EL (cell line): Measurements from ENCODE around the gene CACNA1S.

ENCODE experiments used
- DNase-seq: peaks from one replicate; pipeline ENCODE4 v3.0.0-alpha.2; 2016

The CACNA1S gene

DNA sequence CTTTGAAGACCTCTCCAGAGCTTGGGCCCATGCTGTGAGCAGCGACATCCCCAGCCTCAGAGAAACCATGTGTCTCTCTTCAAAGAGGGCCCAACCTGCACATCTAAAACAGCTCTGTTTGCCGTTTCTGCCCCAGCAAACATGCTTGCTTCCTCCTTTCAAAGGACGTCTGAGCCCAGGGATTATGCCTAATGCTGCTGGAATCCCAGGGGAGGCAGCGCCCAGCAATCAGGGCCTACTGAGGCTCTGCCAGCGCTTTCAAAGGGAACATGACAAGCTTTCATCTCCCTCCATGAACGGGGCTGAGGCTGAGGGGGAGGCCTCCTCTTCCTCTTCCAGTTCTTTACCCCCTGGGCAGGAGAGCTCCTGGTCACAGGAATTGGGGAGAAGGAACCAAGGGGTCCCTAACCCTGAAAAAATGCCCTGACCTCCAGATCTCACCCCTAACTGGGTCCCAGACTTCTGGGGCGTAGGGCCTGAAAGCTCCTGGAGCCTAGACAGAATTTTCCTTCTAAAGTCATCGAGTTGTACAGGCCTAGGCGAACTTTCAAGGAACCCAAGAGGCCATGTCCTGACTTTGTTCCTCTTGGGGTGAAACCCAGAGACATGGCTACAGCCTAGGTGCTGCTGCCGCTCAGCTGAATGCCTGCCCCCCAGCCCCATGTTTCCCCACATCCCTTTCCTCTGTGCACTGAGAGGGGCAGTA lies 28.2 kb upstream of the CACNA1S start:
- no peak for DNase-seq

DNA sequence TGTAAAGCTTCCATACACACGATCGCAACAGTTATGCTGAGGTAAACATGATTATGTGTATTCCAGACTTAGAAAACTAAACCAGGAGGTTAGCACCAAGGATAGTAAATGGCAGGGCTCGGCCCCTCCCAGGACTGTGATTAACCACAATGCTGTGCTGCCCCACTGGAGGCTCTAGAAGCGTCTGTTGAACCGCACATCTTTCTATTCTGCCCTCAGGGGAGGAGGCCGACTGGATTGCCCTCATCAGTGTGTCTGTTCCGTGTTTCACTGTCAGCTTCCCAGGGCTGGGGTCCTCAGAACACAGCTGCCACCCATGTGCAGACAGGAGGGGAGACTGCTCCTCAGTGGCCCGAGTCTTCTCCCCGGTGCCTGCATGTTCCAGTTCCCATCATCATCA lies 27.5 kb upstream of the CACNA1S start:
- DNase-seq, result no peak

DNA sequence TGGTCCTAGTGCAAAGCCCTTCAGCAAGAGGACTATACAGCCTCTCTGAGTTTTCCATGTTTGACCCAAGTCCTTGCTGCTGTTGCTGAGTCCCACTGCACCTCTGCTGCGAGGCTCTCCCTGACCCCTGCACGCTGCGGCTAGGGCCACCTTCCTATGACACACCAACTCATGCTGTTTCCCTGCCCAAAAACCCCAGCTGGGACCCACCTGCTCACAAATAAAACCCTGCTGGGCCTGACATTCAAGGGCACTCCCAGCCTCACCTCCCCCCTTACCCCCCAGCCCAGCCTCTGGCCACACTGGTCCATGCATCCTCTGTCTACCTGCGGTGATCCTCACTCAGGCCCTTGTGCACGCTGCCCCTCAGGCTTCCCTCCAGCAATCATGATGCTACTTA lies 27.1 kb upstream of the CACNA1S start:
- DNase-seq, result no peak

DNA sequence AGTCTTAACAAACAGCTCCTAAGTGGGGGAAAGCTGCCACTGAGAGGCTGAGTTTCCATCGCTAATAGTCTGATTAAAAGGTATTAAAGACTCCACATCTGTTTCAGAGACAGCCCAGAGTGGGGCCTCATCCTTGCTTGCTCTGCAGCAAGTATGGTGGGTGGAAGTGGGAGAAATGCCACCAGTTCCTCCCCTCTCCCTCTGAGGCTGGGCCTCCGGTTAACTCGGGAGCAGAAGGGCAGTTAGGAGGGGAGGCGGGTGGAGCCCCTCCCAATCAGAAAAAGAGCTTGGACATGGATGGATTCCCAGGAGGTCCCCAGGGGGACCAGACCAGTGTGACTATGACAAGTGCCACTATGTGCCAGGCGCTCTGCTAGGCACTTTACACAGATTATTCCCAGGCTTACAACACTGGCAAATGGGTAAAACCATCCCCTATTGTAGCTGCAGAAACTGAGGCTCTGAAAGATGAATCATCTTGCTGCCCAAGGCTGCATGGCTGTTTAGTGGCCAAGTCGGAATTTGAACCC lies 26.1 kb upstream of the CACNA1S start:
- no peak for DNase-seq

DNA sequence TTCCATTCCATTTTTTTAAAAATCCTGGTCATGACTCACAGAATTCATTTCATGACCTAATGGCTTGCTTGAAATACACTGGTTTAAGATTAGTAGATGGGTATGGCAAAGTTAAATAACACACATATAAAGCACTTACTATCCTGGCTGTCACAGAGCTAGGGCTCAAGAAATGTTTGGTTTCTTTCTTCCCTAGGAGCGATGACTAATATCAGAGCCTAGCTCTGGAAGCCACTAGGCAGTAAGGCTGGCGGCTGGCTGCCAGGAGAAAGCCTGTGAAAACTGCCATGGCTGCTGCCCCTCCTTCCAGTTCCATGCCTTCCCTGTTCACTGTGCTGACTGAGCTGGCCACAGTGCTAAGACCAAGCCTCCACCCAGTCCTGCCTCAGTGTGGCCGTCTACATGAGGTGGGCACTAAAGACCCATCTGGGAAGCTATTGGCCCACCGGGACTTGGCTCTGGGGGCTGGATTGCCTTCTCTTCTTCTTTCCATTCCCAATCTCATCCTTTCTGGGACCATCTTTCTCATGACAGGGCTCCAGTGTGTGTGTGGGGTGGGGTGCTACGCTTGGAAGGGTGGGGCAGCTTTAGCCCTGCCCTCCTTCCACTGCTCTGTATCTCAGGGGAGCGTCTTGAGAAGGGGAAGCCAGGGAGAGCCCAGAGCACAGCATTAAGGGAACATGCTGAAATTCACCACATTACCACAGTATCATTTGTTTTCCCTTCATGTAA lies 25.5 kb upstream of the CACNA1S start:
- peak; percentile 89 for DNase-seq

DNA sequence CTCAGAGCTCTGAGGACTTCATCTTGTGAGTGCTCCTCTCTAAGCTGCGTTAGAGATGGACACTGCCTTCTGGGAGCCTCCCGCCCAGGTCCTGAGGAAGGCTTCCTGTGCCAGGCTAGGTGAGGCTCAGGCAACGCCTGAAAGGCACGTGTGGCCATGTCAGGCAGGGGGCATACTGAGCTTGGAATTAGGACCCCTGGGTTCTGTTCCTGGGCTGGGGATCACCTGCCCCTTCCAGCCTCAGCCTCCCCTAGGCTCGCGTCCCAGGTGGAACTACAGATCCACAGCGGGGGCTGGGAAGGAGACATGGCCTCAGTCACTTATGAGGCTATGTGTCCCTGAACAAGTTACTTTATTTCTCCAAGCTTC lies 24.8 kb upstream of the CACNA1S start:
- no peak for DNase-seq

DNA sequence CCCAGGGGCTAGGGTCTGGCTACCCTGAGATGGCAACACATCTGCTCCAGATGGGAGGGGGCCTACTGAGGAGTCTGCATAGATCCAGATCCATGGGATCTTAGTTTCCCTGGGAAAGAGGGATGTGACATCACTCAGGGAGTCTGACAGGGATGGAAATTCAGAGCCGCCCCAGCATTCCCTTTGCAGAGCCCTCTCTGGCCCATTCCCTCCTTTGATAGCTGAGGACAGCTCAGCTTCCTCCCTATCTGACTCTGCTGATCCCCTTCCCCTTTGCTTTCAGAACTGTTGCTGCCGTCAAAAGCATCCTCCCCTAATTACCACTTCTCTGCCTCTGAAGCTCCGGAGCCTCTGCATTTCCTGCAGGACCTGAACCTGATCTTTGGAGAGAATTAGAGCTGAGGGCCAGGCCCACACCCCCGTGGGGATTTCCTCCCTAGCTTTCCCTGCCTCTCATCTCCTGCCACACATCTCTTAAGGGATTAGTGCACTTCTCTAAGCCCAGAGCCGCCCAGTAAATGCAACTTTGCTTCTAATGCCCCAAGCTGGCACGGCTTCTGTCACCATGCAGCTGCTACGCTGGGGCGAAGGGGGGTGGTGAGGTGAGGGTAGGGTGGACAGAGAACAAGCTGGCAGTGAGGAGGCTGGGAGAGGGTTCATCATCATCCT lies 24.3 kb upstream of the CACNA1S start:
- DNase-seq, result no peak

DNA sequence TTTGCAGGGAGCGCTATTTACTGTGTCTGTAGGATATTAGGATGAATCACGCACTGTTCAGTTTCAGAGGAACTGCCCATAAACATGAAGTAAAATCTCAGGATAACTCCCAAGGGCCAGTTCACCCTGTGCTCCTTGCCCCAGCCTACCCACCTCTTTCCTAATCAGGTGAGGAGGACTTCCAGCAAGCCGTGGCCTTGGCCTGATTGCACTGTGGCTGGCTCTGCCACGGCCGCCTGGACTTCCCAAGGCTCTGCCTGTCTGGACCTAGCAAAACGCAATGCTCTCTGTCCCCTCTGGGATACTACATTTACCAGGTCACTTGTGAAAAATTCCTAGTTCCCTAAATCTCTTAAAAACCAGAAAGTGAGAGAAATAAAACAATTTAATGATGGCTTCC lies 22.2 kb upstream of the CACNA1S start:
- DNase-seq, result no peak

DNA sequence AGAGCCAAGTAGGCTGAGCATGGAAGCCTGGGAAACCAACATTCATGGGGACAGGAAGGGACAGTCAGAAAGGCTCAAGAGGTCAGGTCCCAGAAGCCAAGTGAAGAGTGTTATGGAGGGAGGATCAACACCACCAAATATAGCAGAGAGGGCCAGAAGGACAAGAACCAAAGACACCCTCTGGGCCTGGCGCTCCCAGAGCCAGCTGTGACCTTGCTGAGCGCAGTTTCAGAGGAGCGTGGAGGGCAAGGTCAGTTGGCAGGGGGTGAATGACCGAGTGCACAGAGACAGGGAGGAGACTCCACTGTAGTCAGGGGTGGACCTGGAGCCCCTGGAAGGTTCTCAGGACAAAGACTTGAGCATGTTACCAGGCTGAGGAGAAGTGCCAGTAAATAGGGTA lies 19.2 kb upstream of the CACNA1S start:
- no peak for DNase-seq

DNA sequence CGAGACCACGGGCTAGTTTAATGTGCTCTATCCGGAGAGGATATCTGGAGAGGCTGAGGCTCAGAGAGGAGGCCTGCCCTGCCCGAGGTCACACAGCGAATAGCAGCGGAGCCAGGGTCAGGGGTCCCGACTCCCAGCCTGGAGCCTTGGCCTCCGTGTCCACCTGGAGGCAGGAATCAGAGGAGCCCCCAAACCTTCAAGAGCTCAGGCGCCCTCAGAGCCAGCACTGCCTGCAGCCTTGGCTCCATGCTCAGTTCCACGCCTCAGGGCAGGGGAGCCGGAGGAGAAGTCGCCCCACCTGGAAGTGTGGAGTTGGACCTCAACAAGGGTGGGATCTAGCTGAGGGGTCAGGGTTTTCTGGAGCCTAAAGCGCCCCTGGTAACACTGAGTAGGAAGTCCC lies 16.7 kb upstream of the CACNA1S start:
- DNase-seq, result no peak

DNA sequence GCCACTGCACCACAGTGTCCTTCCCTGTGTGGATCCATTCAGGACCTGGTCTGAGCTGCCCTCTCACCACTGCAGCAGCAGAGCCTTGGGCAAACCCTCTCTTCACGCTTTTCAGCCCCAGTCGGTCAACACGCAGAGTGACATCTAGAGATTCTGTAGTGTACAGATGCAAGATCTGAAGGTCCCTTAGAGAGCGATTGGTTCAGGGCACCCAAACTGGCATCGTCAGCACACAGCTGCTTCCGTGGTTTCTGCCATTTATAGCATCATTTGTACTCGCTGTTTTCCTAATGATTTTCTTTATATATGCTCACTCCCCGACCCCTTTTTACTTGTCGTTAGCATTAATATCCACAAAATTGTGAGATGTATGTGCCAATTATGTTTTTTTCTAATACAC lies 16.2 kb upstream of the CACNA1S start:
- no peak for DNase-seq

DNA sequence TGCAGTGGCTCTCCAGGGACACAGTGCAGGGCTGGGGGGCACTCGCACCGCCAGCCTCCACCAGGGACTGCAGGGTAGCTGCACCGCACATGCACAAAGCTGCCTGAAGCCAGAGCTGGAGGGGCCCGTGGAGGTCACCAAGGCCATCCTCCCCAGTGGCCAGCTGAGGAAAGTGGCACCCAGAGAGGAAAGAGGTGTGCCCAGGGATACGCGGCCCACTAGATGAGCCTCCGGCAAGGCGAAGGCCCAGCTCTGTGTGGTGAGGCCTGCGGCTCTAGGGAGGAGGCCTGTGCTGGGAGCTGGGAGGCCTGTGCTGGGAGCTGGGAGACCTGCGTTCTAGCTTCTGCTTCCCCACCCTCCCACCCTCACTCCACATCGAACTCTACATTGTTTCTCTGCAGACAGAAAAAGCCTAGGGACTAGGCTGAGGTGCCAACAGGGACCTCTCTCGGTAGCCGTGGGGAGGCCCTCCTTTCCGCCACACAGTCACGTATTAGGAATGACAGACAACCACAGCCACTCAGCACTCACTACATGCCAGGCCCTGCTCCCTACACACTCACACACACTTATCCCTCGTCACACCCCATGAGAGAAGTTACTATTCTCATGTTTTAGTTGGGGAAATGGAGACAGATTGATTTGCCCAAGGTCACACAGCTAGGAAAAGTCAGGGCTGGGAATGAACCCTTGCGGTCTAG lies 15.7 kb upstream of the CACNA1S start:
- DNase-seq, result peak; percentile 13

DNA sequence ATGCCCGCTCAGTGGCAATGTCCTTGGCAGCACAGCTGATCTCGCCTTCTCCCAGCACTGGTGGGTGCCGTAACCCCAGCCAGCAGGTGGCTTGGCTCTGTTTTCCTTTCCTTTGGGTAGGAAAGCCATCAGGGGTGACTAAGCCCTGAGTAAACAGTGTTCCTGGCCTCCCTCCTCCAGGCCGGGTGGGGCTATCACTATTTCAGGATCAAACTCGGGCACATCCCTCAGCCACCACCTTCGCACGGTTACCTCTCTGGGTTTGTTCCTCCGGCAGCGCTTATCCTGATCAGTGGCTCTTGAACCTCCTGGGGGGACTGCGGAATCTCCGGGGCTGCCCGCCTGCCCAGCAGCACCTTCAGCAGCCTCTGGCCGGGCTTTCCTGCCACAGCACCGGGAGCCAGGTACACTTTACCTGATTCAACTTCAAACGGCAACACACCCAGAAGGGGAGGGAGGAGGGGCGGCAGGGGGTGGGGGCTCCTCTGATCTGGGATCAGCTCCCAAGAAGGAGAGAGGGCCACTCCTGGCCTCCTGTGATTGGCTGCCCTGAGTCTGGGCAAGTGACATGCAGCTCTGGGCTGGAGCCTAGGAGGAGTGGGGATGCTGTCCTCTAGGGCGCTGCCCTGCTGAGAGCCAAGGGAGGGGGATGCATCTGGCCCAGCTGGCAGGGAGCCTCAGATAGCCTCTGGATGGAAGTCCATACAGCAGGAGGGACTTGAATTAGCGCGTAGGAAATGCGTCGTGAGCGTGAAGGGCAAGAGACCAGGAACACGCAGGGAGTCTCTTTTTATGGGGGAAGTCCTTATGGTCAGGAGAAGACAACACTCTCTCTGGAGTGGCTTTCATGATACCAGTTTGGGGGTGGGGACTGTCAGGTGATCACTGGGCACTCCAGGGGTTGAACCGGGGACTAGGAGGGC lies 14.9 kb upstream of the CACNA1S start, which contains the start of gene ASCL5:
Gene ASCL5 (minus strand): TSS at position 353 of the 923 bp plus-strand sequence. CDS start 11,812 bp downstream, outside the sequence.
- peak; percentile 51 for DNase-seq

DNA sequence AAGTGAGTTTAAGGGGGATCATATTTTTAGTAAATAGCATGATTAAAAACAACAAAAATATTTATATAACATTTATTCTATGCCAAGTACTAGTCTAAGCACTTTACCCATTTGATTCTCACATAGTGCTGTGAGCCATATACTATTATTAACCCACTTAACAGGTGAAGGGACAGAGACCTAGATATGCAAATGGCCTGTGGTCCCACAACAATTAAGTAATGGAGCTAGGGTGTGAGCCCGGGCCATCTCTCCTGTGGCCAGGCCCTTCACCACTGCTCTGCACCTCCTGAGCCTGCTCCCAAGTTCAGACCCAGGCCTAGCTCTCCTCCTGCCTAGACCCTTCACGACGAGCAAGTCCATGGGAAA lies 14.2 kb upstream of the CACNA1S start:
- DNase-seq, result no peak

DNA sequence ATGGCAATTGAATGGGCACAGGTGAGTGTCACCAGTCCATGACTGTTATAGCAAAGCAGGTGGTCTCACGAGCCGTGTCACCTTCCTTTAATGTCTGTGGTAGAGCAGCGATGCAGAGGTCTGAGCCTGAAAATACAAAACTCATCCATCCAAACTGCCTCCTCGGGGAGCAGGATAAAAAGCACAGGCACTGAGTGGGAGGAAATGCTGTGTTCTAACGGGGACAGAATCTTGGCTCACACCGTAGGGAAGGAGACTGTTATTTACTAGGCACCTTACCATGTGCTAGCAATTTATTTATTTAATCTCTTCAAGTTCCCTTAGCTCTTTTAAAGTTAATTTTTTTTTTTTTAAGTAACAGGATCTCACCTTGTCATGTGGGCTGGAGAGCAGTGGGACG lies 13.6 kb upstream of the CACNA1S start:
- DNase-seq, result no peak

DNA sequence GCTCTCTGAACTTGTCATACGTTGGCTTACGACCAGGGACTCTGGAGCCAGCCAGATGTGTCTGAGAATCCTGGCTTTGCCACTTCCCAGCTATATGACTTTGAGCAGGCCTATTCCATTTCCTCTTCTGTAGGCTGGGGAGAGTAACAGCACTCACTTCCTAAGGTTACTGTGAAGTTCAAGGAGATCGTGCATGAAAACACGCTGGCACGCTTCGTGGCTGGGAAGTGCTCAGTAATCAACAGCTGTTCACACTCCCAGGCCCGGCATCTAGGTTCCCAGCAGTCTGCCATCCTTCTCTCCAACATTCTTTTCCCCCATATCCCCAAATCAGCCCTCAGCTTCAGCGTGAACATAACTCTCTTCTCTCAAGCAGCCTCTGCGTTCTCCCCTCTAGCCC lies 12.8 kb upstream of the CACNA1S start:
- DNase-seq, result no peak

DNA sequence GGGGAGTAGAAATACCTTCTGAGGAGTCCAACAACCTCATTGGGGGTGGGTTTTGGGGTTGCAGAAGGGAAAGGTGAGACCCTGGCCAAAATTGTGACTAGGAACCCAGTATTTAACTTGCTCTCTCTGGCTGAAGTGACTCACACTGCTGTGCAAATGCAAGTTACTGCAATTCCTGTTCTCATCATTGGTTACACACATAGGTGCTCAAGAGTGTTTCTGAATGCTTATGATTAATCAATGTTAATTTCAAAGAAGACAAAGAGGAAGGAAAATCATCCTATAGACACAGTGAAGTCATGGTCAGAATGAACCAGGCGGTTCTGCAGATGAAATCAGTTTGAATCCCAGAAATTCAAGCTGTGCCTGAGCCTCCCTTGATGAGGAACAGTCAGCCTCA lies 11.6 kb upstream of the CACNA1S start:
- no peak for DNase-seq

DNA sequence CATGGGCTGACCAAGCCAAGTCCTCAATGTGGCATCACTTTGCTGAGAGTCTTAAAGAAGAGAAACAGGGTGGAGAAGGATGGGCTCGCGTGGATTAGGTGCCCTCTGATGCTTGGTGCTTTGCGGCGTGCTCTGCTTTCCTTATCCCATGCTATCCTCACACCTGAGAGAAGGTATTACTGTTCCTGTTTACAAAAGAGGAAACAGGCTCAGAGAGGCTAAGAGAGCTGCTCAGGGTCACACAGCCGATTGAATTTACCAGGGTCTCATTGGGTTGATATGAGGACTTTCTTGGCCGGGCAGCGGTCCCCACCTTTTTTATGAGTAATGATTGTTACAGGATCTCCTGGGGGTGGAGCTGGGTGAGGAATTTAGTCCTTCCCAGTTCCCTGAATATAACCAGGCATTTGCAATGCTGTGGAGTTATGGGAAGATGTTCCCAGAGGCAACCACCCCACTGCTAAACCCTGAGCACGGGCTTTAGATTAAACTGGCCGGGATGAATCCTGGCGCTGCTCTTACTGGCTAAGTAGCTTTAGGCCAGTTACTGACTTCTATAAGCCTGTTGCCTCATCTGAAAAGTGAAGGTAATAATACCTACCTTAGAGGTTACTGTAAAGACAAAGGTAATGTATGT lies 10.2 kb upstream of the CACNA1S start:
- DNase-seq, result no peak

DNA sequence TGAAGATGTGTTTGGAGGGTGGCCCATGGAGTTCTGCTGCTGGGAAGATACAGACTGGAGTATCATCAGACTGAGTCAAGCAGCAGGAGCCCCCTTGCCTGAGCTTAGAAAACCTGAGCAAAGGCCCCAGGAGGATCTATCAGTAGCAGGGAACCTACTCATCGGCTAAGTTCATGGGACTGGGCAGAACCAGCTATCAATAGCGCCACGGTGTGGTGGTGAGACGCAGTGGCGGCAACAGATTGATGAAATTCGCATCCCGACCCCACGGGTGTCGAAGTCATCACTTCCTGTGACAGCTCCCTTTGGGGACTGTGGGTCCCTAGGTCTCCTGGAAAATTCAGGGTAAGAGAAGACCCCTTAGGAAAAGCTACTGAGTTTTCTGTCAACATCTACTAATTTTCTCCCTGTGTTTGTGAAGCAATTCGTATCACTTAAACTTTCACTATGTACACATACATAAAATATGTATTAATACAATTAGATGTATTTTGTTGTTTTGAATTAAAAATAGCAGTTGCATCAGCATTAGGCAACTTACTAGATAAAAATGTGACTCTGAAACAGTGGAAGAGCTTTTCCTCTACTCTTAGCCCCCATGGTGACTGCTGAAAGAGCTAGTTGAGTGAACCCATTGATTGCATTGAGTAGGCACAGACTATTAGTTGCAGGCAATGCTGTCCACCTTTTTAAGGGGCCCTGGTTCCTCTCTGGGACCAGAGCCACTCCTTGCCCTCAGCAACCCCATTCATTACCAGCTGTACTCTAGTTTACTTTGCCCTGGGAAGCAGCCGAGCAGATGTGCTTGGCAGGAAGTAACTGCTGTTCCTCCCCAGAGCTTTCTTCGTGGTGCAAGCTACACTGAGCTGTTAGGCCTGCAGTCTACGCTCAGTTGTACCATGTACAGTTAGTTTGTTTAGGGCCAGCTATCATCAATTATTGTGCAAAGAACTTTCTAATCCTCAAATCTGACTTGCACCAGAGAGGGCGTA lies 7.3 kb upstream of the CACNA1S start:
- peak; percentile 46 for DNase-seq

DNA sequence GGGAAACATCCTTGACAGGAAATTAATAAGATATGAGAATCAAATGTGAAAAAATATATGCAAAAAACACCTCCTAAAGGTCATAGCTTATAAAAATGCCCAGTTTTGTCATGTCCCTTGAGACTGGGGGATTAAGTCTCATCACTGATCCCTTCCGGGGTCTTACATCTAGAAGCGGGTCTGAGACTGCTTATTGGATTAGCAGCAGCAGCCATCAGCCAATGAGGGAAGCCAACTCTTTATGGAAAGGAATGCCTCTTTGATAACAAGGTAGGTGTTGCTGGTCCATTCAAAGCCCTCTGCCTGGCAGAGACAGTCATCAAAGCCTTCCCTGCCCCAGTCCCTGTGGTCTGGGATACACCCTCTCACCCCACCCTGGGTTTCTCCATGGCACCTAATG lies 3.9 kb upstream of the CACNA1S start:
- DNase-seq, result no peak
